H9 (cell line): ENCODE measurements around the gene NFATC1. TPM values are rescaled to one million over a fixed set of nuclear protein-coding genes. Genes with fewer than 3 reads are reported as not detected.

ENCODE experiments used
- DNase-seq: peaks from one replicate; pipeline ENCODE4 v3.0.0-alpha.2; 2017
- H2AFZ ChIP-seq: one replicate; pipeline ENCODE4 v1.6.1; 2013; ENCODE audit warnings: mild to moderate bottlenecking, low read length, control low read depth, moderate library complexity
- H2AK5ac ChIP-seq: 2 replicates; pipeline ENCODE4 v1.6.1; 2013; ENCODE audit warnings: low read length, control low read depth, mixed read lengths; ENCODE audit not compliant: insufficient read length
- H2BK120ac ChIP-seq: one replicate; pipeline ENCODE4 v1.6.1; 2013; ENCODE audit warnings: low read depth, mild to moderate bottlenecking, low read length, control low read depth, inconsistent platforms; ENCODE audit not compliant: poor library complexity, severe bottlenecking
- H2BK12ac ChIP-seq: 2 replicates; pipeline ENCODE4 v1.6.1; 2013; ENCODE audit warnings: low read length, control low read depth, mixed read lengths, low read depth; ENCODE audit not compliant: insufficient read length
- H2BK15ac ChIP-seq: 2 replicates; pipeline ENCODE4 v1.6.1; 2013; ENCODE audit warnings: low read depth, low read length, control low read depth
- H2BK20ac ChIP-seq: one replicate; pipeline ENCODE4 v1.6.1; 2013; ENCODE audit warnings: low read depth, mild to moderate bottlenecking, low read length, control low read depth, inconsistent platforms; ENCODE audit not compliant: poor library complexity, severe bottlenecking
- H2BK5ac ChIP-seq: 2 replicates; pipeline ENCODE4 v1.6.1; 2013; ENCODE audit warnings: low read length, control low read depth, mixed read lengths; ENCODE audit not compliant: insufficient read length
- H3K14ac ChIP-seq: 2 replicates; pipeline ENCODE4 v1.6.1; 2013; ENCODE audit warnings: low read length, control low read depth; ENCODE audit not compliant: insufficient read depth
- H3K18ac ChIP-seq: 2 replicates; pipeline ENCODE4 v1.6.1; 2013; ENCODE audit warnings: low read depth, mild to moderate bottlenecking, mixed read lengths, low read length, control low read depth; ENCODE audit not compliant: insufficient read length
- H3K23ac ChIP-seq: 2 replicates; pipeline ENCODE4 v1.6.1; 2013; ENCODE audit warnings: low read length, control low read depth, mixed read lengths, low read depth; ENCODE audit not compliant: insufficient read length
- H3K23me2 ChIP-seq: 2 replicates; pipeline ENCODE4 v1.6.1; 2013; ENCODE audit warnings: low read depth, mild to moderate bottlenecking, mixed read lengths, low read length, control low read depth; ENCODE audit not compliant: insufficient read length, poor library complexity, severe bottlenecking
- H3K27ac ChIP-seq: 2 replicates; pipeline ENCODE4 v1.5.1; 2013; ENCODE audit warnings: low read length, control low read depth, mixed read lengths, low read depth; ENCODE audit not compliant: insufficient read length
- H3K27me3 ChIP-seq: 2 replicates; pipeline ENCODE4 v1.6.1; 2013; ENCODE audit warnings: low read length, control low read depth, inconsistent platforms; ENCODE audit not compliant: insufficient read depth
- H3K4ac ChIP-seq: 2 replicates; pipeline ENCODE4 v1.6.1; 2013; ENCODE audit warnings: low read depth, mild to moderate bottlenecking, control low read depth, inconsistent platforms, low read length, moderate library complexity
- H3K4me1 ChIP-seq: 2 replicates; pipeline ENCODE4 v1.6.1; 2013; ENCODE audit warnings: low read length, control low read depth, inconsistent platforms; ENCODE audit not compliant: insufficient read depth
- H3K4me2 ChIP-seq: 2 replicates; pipeline ENCODE4 v1.6.1; 2013; ENCODE audit warnings: low read length, control low read depth, mixed read lengths; ENCODE audit not compliant: insufficient read length, insufficient read depth
- H3K56ac ChIP-seq: 2 replicates; pipeline ENCODE4 v1.6.1; 2013; ENCODE audit warnings: low read depth, mild to moderate bottlenecking, mixed read lengths, low read length, control low read depth; ENCODE audit not compliant: insufficient read length
- H3K79me1 ChIP-seq: 2 replicates; pipeline ENCODE4 v1.6.1; 2013; ENCODE audit warnings: low read depth, mild to moderate bottlenecking, moderate library complexity, low read length, control low read depth, inconsistent platforms; ENCODE audit not compliant: insufficient read depth, poor library complexity, severe bottlenecking
- H3K79me2 ChIP-seq: 2 replicates; pipeline ENCODE4 v1.6.1; 2013; ENCODE audit warnings: low read length, control low read depth, inconsistent platforms; ENCODE audit not compliant: insufficient read depth
- H3K9ac ChIP-seq: 2 replicates; pipeline ENCODE4 v1.6.1; 2013; ENCODE audit warnings: low read length, control low read depth, mixed read lengths; ENCODE audit not compliant: insufficient read length; ENCODE audit errors: extremely low read depth
- H3K9me3 ChIP-seq: one replicate; pipeline ENCODE4 v1.6.1; 2013; ENCODE audit warnings: low read depth, low read length, inconsistent platforms; ENCODE audit not compliant: control insufficient read depth
- H3T11ph ChIP-seq: one replicate; pipeline ENCODE4 v1.6.1; 2013; ENCODE audit warnings: mild to moderate bottlenecking, low read length, control low read depth, inconsistent platforms
- H4K20me1 ChIP-seq: one replicate; pipeline ENCODE4 v1.6.1; 2013; ENCODE audit not compliant: control insufficient read depth, insufficient read length, insufficient read depth
- H4K5ac ChIP-seq: 2 replicates; pipeline ENCODE4 v1.6.1; 2013; ENCODE audit warnings: low read depth, mild to moderate bottlenecking, mixed read lengths, low read length, control low read depth; ENCODE audit not compliant: insufficient read length
- H4K8ac ChIP-seq: replicated peaks from 2 replicates; pipeline ENCODE4 v1.6.1; 2013; ENCODE audit warnings: low read length, control low read depth, mixed read lengths, low read depth; ENCODE audit not compliant: insufficient read length
- H4K91ac ChIP-seq: 2 replicates; pipeline ENCODE4 v1.6.1; 2013; ENCODE audit warnings: low read depth, mild to moderate bottlenecking, moderate library complexity, mixed read lengths, low read length, control low read depth; ENCODE audit not compliant: insufficient read length
- H3K27ac Mint-ChIP-seq, 3 experiments: 2 replicates in 2 of 3; 3 replicates in 1 of 3; pipeline ENCODE4 v1.8.0; 2020 to 2021; ENCODE audit warnings: mixed read lengths in 3 of 3, mild to moderate bottlenecking in 1 of 3, moderate library complexity in 1 of 3
- H3K27me3 Mint-ChIP-seq: 2 replicates; pipeline ENCODE4 v1.8.0; 2021; ENCODE audit warnings: low read depth, mild to moderate bottlenecking, moderate library complexity, mixed read lengths
- H3K36me3 Mint-ChIP-seq, 3 experiments: 2 replicates in 2 of 3; 3 replicates in 1 of 3; pipeline ENCODE4 v1.8.0; 2020 to 2021; ENCODE audit warnings: low read depth in 3 of 3, mixed read lengths in 3 of 3; ENCODE audit not compliant: insufficient read depth in 1 of 3
- H3K4me1 Mint-ChIP-seq, 2 experiments: 2 replicates each; pipeline ENCODE4 v1.8.0; 2020; ENCODE audit warnings: mixed read lengths in 2 of 2
- H3K4me3 Mint-ChIP-seq, 2 experiments: 2 replicates in 1 of 2; 3 replicates in 1 of 2; pipeline ENCODE4 v1.8.0; 2020 to 2021; ENCODE audit warnings: mild to moderate bottlenecking in 2 of 2, mixed read lengths in 2 of 2, moderate library complexity in 1 of 2
- H3K9me3 Mint-ChIP-seq, 2 experiments: 2 replicates in 1 of 2; 3 replicates in 1 of 2; pipeline ENCODE4 v1.8.0; 2020; ENCODE audit warnings: mild to moderate bottlenecking in 2 of 2, mixed read lengths in 2 of 2, moderate library complexity in 1 of 2
- CTCF ChIP-seq: fragments of 200-600 bp; sonication (generic); conservative IDR thresholded peaks from 3 replicates; pipeline ENCODE4 v1.8.0; 2021; ENCODE audit warnings: antibody characterized with exemption, mild to moderate bottlenecking
- WGBS: extraction: QIAGEN DNeasy Blood & Tissue Kit; methylation state at CpG from one replicate; pipeline ENCODE4 v1.1.7; 2013; ENCODE audit warnings: missing lambda C conversion rate, low lambda C conversion rate, mixed read lengths; ENCODE audit not compliant: insufficient read length; ENCODE audit errors: extremely low coverage; 5-methylcytosine and 5-hydroxymethylcytosine counted together
- total RNA-seq: library from RNA; stranded (reverse); gene quantifications from 2 replicates; pipeline ENCODE4 v1.2.1, GENCODE V29; 2021

The NFATC1 gene
- total RNA-seq, 1 experiment from 2014 or later = 5.5 TPM

GRCh38 chr18:79354350-79354749 lies 41.4 kb upstream of the NFATC1 start:
- no peak overlapping the region for H3K9ac ChIP-seq
- H3K14ac ChIP-seq = no peak overlapping the region
- TF ChIP-seq CTCF = no peak
- no peak overlapping the region for H2BK120ac ChIP-seq
- no peaks in the 10 kb centered on the region for H3K27me3 Mint-ChIP-seq
- H3T11ph ChIP-seq = no peak overlapping the region
- no peak overlapping the region for H3K4me3 Mint-ChIP-seq
- no peaks in the 10 kb centered on the region for H4K20me1 ChIP-seq
- no peak for DNase-seq
- no peaks in the 10 kb centered on the region for H3K79me2 ChIP-seq
- no peak overlapping the region for H2AK5ac ChIP-seq
- H3K36me3 Mint-ChIP-seq = peaks cover 2 to 7% (median 5%) of the 10 kb centered on the region in 3 experiments; a peak in 4 of 7 replicates
- H3K18ac ChIP-seq = no peak overlapping the region
- WGBS = no CpG with 5 or more reads among the region's 8 CpGs
- H2BK15ac ChIP-seq = no peak overlapping the region
- H3K4me1 Mint-ChIP-seq = peaks cover 3 to 6% of the 10 kb centered on the region in 2 experiments; a peak in 2 of 4 replicates
- no peaks in the 10 kb centered on the region for H3K27me3 ChIP-seq
- H3K56ac ChIP-seq = no peak overlapping the region
- H3K23me2 ChIP-seq = no peaks in the 10 kb centered on the region
- H4K91ac ChIP-seq = no peak overlapping the region
- no peak overlapping the region for H2BK5ac ChIP-seq
- H3K27ac ChIP-seq = no peak overlapping the region
- H2BK20ac ChIP-seq = no peak overlapping the region
- H2AFZ ChIP-seq = no peak overlapping the region
- no peaks in the 10 kb centered on the region; the same call in 1 of the 2 replicates for H3K4me1 ChIP-seq
- H3K4ac ChIP-seq = no peak overlapping the region
- H3K27ac Mint-ChIP-seq = no peak overlapping the region
- no peaks in the 10 kb centered on the region for H3K79me1 ChIP-seq
- no peak overlapping the region for H4K5ac ChIP-seq
- no peak overlapping the region for H3K23ac ChIP-seq
- H3K9me3 ChIP-seq = no peaks in the 10 kb centered on the region
- no peak overlapping the region for H3K4me2 ChIP-seq
- H3K9me3 Mint-ChIP-seq = no peaks in the 10 kb centered on the region
- no peak overlapping the region for H4K8ac ChIP-seq
- no peak overlapping the region for H2BK12ac ChIP-seq
